Measurements from ENCODE around the gene TTLL10. TPM values are rescaled to one million over a fixed set of nuclear protein-coding genes. Genes with fewer than 3 reads are reported as not detected.
A peak's percentile ranks its signal among the peaks of the same experiment; 100 is the strongest.

TTLL10 gene
- not detected for total RNA-seq
- polyA plus RNA-seq, result not detected
- 0 to 0.43 (median 0.03) reads per million in 6 experiments for total RNA-seq

DNA sequence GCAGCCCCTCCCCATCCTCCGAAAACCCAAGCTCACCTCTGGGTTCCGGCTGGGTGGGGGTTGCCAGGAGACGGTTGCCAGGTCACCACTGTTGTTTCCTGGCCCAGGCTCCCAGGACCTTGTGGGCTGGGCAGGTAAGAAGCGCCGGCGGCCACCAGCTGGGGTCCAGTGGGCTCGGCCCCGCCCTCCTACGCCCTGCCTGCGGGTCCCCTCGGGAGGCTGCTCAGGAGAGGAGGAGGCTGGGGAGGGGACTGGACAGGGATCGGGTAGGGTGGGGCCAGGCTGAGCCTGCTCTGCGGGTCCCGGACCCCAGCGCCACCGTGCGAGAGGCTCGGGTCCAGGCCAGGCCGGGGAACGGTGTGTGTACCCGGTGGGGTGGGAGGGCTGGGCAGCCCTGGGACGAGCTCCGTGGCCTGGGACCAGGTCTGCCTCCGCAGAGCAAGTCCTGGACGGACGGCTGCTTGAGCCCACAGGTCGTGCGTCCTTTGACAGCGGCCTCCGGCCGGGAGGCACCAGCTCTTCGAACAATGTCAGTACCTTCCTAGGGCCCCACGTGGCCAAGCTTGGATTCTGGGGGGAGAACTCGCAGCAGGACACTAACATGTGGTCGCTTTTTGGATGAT, at the start of gene TTLL10:
TTLL10 (plus strand) TSS at position 88 of the 623 bp plus-strand sequence. CDS start 5,336 bp downstream, outside the sequence.
- Mint-ChIP-seq H3K36me3 (no peaks in the 10 kb centered on the region), H3K27me3 (peaks cover 0 to 6% (median 4%) of the 10 kb centered on the region in 5 donors), H3K4me3 (peak within 1 kb of the TSS in 8 of 10 donors; percentile 10 to 66 (median 34)), H3K27ac (peak within 1 kb of the TSS in 7 of 10 donors; percentile 15 to 66 (median 36)), H3K4me1 (peaks cover 11 to 33% (median 20%) of the 10 kb centered on the region in 4 donors), H3K9me3 (no peaks in the 10 kb centered on the region)
- POLR2A ChIA-PET, result interaction anchor here (0.8 to 1.2 kb wide), 3 partner anchors 8 to 98 kb away, joined by 3 to 4 read pairs (median 3); no protein-coding TSS in a partner anchor
- peak; percentile 68 to 72 for ATAC-seq
- peak in 9 of 10 donors; percentile 27 to 88 (median 53) for DNase-seq

DNA sequence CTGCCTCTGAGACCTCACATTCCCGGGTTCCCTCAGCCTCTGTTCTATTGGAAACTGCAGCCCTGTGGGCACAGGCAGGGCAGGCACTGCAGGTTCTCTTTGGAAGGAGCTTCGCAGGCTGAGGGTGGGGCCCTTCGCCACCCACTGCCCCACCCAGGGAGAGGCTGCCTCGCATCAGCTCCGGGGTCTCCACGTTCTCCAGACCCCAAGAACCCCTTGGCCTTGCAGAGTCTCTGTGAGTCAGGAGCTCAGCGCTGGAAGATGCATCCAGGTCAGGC, 49.2 kb upstream of the TTLL10 start:
- Mint-ChIP-seq H3K9me3 (no peaks in the 10 kb centered on the region), H3K27ac (no peak overlapping the region), H3K36me3 (no peaks in the 10 kb centered on the region), H3K4me1 (peaks cover 0 to 13% (median 7%) of the 10 kb centered on the region in 4 donors), H3K4me3 (no peak overlapping the region), H3K27me3 (no peaks in the 10 kb centered on the region)
- no peak for ATAC-seq
- no peak for DNase-seq
- POLR2A ChIA-PET, result interaction anchor here (0.6 kb wide), 2 partner anchors 8 to 9 kb away, joined by 3 to 5 read pairs; partner anchors contain the start of gene C1orf159

DNA sequence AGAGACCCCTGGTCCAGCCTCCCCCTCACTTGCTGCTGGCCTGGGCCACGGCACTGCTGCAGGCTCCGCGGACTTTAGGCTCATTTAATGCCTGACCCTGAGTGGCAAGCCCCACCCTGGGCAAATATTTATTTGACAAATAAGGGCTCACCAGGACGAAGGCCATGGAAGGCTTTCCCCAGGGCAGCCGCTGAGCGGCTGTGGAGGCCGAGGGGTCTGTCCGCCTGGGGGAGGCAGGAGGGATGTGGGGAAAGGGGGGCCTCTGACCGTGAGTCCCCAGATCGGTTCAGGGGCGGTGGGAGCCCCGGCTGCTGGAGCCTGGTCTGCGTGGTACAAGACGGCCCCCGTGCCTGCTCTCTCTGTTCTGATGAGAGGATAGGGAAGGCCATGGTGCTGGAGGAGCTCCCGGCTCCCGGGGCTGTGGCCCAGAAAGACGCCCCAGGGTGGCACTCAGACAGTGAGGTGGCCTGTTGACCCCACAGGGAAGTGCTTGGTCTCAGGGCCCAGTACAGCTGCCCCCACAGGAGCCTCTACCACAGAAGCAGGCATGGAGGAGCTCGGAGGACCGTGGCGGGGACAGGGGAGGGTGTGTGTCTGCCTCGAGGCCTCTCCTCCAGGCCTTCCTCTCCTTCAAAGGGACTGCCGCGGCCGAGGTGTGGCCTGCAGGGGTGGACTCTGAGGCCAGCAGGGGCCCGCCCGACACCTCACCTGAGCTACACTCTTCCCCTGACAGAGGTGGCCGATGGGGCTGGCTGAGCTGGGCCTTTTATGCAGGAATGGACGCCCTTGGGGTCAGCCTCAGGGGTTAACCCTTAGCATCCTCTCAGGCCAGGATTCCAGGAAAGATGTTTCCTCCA, 48.7 kb upstream of the TTLL10 start:
- ATAC-seq (no peak), DNase-seq (no peak)
- Mint-ChIP-seq H3K4me1 (peaks cover 0 to 13% (median 7%) of the 10 kb centered on the region in 4 donors), H3K27me3 (no peaks in the 10 kb centered on the region), H3K9me3 (no peaks in the 10 kb centered on the region), H3K27ac (no peak overlapping the region), H3K4me3 (no peak overlapping the region), H3K36me3 (no peaks in the 10 kb centered on the region)
- POLR2A ChIA-PET, result interaction anchor here (0.6 kb wide), 2 partner anchors 9 kb away, joined by 3 to 5 read pairs; partner anchors contain the start of gene C1orf159

GRCh38 chr1:1125945-1126344, 47.7 kb upstream of the TTLL10 start:
- Mint-ChIP-seq H3K27me3 (no peaks in the 10 kb centered on the region), H3K4me3 (no peak overlapping the region), H3K36me3 (no peaks in the 10 kb centered on the region), H3K4me1 (peaks cover 0 to 13% (median 7%) of the 10 kb centered on the region in 4 donors), H3K27ac (peak overlapping the region in 1 of 10 donors; percentile 50), H3K9me3 (no peaks in the 10 kb centered on the region)
- ATAC-seq (no peak), DNase-seq (no peak)
- POLR2A ChIA-PET, result interaction anchor here (0.6 to 0.7 kb wide), 4 partner anchors 23 to 245 kb away, joined by 4 read pairs; no protein-coding TSS in a partner anchor

DNA sequence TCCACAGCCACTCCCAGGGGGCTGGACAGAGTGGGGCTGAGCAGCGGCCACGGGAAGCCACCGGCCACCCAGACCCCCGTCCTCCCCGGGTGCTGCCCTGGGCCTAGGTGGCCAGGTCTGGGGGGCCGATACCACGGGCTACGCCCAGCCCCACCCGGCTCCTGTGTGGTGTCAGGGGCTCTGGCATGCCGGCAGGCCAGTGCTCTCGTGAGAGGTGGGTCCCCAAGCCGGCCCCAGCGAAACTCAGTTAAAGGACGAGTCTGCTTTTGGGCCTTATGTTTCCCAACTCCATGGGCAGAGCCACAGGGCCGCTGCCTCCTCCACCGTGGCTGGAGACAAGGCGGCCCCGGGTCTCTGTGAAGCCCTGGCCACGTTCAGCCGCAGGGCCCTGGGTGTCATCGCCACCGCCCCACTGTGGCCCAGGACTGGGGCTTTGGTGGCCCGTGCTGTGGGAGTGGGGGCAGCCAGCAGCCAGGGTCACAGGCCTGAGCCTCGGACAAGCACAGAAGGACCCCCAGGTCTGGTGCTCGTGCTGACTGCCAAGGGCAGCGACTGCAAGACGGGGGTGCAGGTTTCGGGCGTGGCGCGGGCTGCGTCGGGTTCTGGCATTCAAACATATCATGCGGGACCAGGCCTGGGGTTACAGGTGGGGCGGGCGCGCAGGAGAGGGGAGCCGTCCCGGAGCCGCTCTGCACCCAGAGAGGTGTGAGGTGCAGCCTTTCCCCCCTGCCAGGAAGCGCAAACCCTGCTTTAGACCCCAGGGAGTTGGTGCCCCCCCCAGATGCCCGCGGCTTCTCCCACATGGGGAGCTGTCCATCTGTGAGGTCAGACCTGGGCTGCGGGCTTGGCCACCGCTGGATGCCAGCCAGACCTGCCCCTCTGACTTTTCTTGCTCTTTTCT, 45.9 kb upstream of the TTLL10 start:
- no peak for ATAC-seq
- Mint-ChIP-seq H3K27ac (no peak overlapping the region), H3K27me3 (no peaks in the 10 kb centered on the region), H3K4me1 (peaks cover 1 to 10% (median 7%) of the 10 kb centered on the region in 4 donors), H3K36me3 (no peaks in the 10 kb centered on the region), H3K4me3 (no peak overlapping the region), H3K9me3 (no peaks in the 10 kb centered on the region)
- DNase-seq, result no peak
- POLR2A ChIA-PET, result no interaction called here

GRCh38 chr1:1128454-1129139, 45.1 kb upstream of the TTLL10 start:
- Mint-ChIP-seq H3K27me3 (no peaks in the 10 kb centered on the region), H3K4me1 (peaks cover 3 to 5% (median 4%) of the 10 kb centered on the region in 4 donors), H3K27ac (no peak overlapping the region), H3K4me3 (no peak overlapping the region), H3K36me3 (no peaks in the 10 kb centered on the region), H3K9me3 (no peaks in the 10 kb centered on the region)
- POLR2A ChIA-PET, result no interaction called here
- DNase-seq, result no peak
- no peak for ATAC-seq

GRCh38 chr1:1129381-1129821, 44.3 kb upstream of the TTLL10 start:
- Mint-ChIP-seq H3K36me3 (no peaks in the 10 kb centered on the region), H3K4me3 (no peak overlapping the region), H3K4me1 (peaks cover 0 to 3% (median under 1%) of the 10 kb centered on the region in 4 donors), H3K27me3 (no peaks in the 10 kb centered on the region), H3K9me3 (no peaks in the 10 kb centered on the region), H3K27ac (peak overlapping the region in 1 of 10 donors; percentile 61)
- POLR2A ChIA-PET, result no interaction called here
- ATAC-seq, result no peak
- DNase-seq, result no peak

DNA sequence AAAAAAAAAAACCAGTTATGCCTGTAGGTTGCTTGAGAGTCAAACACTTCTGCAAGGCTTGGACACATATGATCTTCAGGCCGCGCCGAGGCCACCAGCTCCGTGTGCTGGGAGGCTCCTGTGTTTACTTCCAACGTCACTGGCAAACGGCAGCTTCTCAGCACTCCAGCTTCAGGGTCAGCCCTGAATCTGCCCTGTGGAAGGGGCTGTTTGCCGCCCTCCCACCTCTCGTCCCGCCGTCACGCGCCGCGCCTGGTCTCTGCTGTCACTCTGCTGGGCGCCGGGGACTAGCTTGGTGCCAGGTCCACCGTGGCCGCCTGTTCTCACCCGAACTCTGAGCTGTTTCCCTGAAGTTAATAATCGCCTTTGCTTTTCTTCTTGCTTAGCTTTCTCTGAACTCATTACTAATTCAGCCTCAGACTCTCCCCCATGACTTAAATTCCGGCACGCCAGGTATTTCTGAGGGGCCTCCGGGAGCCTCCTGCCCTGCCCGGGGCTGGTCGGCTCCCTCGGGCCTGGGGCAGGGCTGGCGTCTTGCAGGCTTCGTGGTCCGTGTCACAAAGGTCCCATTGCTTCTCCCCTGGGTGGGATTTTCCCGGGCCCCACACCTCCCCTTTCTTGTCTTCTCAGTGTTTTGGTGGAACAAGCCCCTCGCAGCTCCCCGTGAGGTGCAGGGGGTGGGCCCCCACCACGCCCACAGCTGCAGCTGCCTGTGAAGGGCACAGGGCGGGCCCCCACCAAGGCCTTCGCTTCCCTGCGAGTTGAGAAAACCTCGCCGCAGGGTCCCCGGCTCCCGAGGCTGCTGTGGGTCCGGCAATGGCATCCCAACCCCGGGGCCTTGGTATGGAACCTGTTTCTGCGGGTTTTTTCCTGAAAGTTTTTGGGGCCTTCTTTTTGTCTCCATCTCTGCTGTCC, 43.2 kb upstream of the TTLL10 start:
- H3K9me3 Mint-ChIP-seq, result no peaks in the 10 kb centered on the region
- peaks cover 0 to 5% (median 4%) of the 10 kb centered on the region in 4 donors for H3K4me1 Mint-ChIP-seq
- no peak overlapping the region for H3K4me3 Mint-ChIP-seq
- no peaks in the 10 kb centered on the region for H3K36me3 Mint-ChIP-seq
- no peak for DNase-seq
- H3K27ac Mint-ChIP-seq, result no peak overlapping the region
- H3K27me3 Mint-ChIP-seq, result no peaks in the 10 kb centered on the region
- POLR2A ChIA-PET, result no interaction called here
- no peak for ATAC-seq

- no peaks in the 10 kb centered on the region for H3K9me3 Mint-ChIP-seq
- H3K36me3 Mint-ChIP-seq, result no peaks in the 10 kb centered on the region
- peaks cover 7 to 14% (median 10%) of the 10 kb centered on the region in 4 donors for H3K4me1 Mint-ChIP-seq
- ATAC-seq (no peak), DNase-seq (no peak)
- no peaks in the 10 kb centered on the region for H3K27me3 Mint-ChIP-seq
- H3K4me3 Mint-ChIP-seq, result no peak overlapping the region
- H3K27ac Mint-ChIP-seq, result peak overlapping the region in 2 of 10 donors; percentile 17 to 41
- POLR2A ChIA-PET, result no interaction called here
These were observed 41.4 kb upstream of the TTLL10 start for GRCh38 chr1:1132042-1132950.

DNA sequence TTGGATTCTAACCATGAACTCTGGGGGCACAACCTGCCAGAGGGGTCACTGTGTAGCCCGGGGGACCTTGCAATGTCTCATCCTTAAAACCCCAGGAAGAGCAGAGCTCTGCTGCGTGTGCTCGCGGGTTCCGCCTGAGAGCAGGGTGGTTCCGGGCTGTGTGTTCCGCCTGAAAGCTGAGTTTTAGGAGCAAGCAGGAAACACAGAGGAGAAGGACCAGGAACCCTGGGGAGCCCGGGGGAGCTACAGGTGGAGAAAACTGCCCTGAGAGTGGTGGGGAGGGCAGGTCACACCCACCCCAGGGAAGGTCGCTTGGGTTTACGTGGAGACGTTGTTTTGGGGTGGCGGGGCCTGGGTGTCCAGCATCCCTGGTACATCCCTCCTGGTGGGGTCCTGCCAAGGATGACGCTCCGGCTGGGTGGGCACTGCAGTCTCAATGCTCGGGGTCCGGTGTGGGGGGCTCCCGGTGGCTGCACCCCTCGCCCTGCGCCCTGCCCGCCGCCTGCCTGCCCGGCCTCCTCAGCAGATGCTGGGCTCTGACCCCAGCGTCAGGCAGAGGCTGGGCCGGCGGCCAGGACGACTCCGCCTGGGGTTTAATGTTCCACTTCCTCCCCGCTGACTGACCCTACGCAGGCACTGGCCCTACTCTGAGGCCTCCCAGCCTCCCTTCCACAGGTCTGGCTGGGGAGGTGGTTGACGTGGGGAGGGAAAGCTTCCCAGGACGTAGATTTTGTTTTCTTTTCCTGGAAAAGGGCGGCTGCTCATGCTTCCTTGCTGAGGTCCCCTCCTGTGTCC, 40.5 kb upstream of the TTLL10 start:
- no peaks in the 10 kb centered on the region for H3K9me3 Mint-ChIP-seq
- peak overlapping the region in 1 of 10 donors; percentile 41 for H3K27ac Mint-ChIP-seq
- H3K36me3 Mint-ChIP-seq, result no peaks in the 10 kb centered on the region
- POLR2A ChIA-PET, result interaction anchor here (0.7 kb wide), 1 partner anchor 9 kb away, joined by 3 read pairs; no protein-coding TSS in a partner anchor
- no peak for ATAC-seq
- no peaks in the 10 kb centered on the region for H3K27me3 Mint-ChIP-seq
- no peak overlapping the region for H3K4me3 Mint-ChIP-seq
- DNase-seq, result no peak
- H3K4me1 Mint-ChIP-seq, result peaks cover 8 to 21% (median 16%) of the 10 kb centered on the region in 4 donors

All from naive thymus-derived CD8-positive, alpha-beta T cell (primary cell).